GM19467 (cell line): ENCODE results near the gene CTNNBL1.

Source experiments
- ATAC-seq: cut with Tn5 transposase; IDR thresholded peaks from one replicate; pipeline ENCODE4 v1.9.1; 2021; ENCODE audit warnings: mild to moderate bottlenecking, moderate library complexity; ENCODE audit not compliant: unreplicated experiment

CTNNBL1 gene

GRCh38 chr20:37913567-37914366 is 219.9 kb downstream of the CTNNBL1 start:
- no peak for ATAC-seq

- no peak for ATAC-seq
Measured at GRCh38 chr20:37914367-37914671, 220.5 kb downstream of the CTNNBL1 start.

- ATAC-seq, result no peak
Measured at GRCh38 chr20:37914672-37915433, 221.0 kb downstream of the CTNNBL1 start.

- ATAC-seq, result no peak
Measured at GRCh38 chr20:37915434-37915787, 221.6 kb downstream of the CTNNBL1 start.

- no peak for ATAC-seq
Measured at GRCh38 chr20:37915800-37916570, 222.2 kb downstream of the CTNNBL1 start.

- ATAC-seq, result no peak
Measured at GRCh38 chr20:37917461-37917860, 223.6 kb downstream of the CTNNBL1 start.

GRCh38 chr20:37918035-37918434 is 224.2 kb downstream of the CTNNBL1 start:
- ATAC-seq, result no peak

GRCh38 chr20:37919389-37920040 is 225.7 kb downstream of the CTNNBL1 start:
- no peak for ATAC-seq

- no peak for ATAC-seq
Measured at GRCh38 chr20:37920270-37920669, 226.4 kb downstream of the CTNNBL1 start.

GRCh38 chr20:37920679-37921322 is 227.0 kb downstream of the CTNNBL1 start:
- ATAC-seq, result no peak

GRCh38 chr20:37921341-37921929 is 227.6 kb downstream of the CTNNBL1 start:
- no peak for ATAC-seq
